AG04450 (cell line): Measurements from ENCODE around the gene CDC42BPB. TPM values are rescaled to one million over a fixed set of nuclear protein-coding genes. Genes with fewer than 3 reads are reported as not detected.

Experiments
- CTCF ChIA-PET: fragments of 300-600, 350-600 bp; formaldehyde crosslinking; extraction: SDS; loops from one replicate; lab custom pipeline; 2022; ENCODE audit warnings: antibody characterized with exemption, inconsistent platforms; lab: Charles Lee
- POLR2A ChIA-PET: fragments of 350-600 bp; formaldehyde crosslinking; extraction: SDS; loops from one replicate; lab custom pipeline; 2021; ENCODE audit warnings: antibody characterized with exemption, inconsistent platforms; lab: Yijun Ruan, JAX
- DNase-seq: peaks from one replicate; pipeline ENCODE4 v3.0.0-alpha.2; 2011; ENCODE audit warnings: low read depth, low spot score
- H3K27ac ChIP-seq: one replicate; pipeline ENCODE4 v1.5.1; 2012; ENCODE audit warnings: low read depth, low read length, control low read depth
- H3K27me3 ChIP-seq: one replicate; pipeline ENCODE4 v1.6.0; 2012; ENCODE audit warnings: low read length; ENCODE audit not compliant: control insufficient read depth, insufficient read depth
- H3K4me3 ChIP-seq: 2 replicates; pipeline ENCODE4 v1.5.1; 2011; ENCODE audit warnings: mild to moderate bottlenecking, low read depth, low read length, control low read depth
- H3K9me3 ChIP-seq: 2 replicates; pipeline ENCODE4 v1.5.1; 2012; ENCODE audit warnings: low read length; ENCODE audit not compliant: control insufficient read depth, insufficient read depth
- polyA plus RNA-seq: library from polyadenylated mRNA; depleted of rRNA; stranded (reverse); fragments of >200 nt; gene quantifications from 2 replicates; pipeline ENCODE4 v1.2.3, GENCODE V29; 2011
- TF ChIP-seq, protein P1 (sequence below): IDR thresholded peaks from 2 replicates; pipeline ENCODE4 v1.5.1; 2011; ENCODE audit warnings: low read depth, low read length, control low read depth, inconsistent platforms

CDC42BPB gene
- polyA plus RNA-seq, 1 experiment = 57.0 TPM

DNA sequence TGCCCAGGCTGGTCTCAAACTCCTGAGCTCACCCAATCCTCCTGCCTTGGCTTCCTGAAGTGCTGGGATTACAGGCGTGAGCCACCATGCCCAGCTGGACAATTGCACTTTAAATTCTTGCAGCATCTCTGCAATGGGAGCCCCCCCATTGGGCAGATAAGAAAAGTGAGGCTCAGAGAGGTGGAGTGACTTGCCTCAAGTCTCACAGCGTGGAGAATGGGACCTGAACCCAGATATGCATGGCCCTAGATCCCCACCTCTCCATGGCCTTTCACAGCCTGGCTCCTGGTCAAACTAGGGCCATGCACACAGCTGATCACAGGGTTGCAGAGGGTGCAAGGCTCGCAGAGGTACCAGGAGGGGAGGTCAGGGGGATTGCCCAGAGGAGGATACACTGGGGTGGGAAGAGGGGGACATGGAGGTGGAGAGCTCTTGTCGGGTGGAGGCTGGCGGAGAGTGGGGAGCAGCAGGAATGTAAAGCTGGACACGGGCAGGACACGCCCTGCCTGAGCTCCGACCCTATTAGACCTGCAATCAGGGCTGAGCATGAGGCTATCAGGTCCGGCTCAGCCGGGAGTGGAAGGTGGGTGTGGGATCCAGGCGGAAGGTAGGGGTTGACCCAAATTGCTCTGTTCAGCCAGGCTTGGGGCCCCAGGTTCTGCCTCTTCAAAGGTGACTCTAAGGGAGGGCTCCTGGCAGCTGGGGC lies 44.1 kb upstream of the CDC42BPB start:
- TF ChIP-seq, protein P1, sequence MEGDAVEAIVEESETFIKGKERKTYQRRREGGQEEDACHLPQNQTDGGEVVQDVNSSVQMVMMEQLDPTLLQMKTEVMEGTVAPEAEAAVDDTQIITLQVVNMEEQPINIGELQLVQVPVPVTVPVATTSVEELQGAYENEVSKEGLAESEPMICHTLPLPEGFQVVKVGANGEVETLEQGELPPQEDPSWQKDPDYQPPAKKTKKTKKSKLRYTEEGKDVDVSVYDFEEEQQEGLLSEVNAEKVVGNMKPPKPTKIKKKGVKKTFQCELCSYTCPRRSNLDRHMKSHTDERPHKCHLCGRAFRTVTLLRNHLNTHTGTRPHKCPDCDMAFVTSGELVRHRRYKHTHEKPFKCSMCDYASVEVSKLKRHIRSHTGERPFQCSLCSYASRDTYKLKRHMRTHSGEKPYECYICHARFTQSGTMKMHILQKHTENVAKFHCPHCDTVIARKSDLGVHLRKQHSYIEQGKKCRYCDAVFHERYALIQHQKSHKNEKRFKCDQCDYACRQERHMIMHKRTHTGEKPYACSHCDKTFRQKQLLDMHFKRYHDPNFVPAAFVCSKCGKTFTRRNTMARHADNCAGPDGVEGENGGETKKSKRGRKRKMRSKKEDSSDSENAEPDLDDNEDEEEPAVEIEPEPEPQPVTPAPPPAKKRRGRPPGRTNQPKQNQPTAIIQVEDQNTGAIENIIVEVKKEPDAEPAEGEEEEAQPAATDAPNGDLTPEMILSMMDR = no peak
- Histone ChIP-seq H3K4me3 (no peak overlapping the region), H3K27ac (no peak overlapping the region), H3K9me3 (no peaks in the 10 kb centered on the region; the same call in 1 of the 2 replicates), H3K27me3 (peaks cover 50% of the 10 kb centered on the region)
- POLR2A ChIA-PET = no interaction called here
- no peak for DNase-seq
- CTCF ChIA-PET = no interaction called here

- H3K27me3 ChIP-seq = peaks cover 50% of the 10 kb centered on the region
- H3K9me3 ChIP-seq = no peaks in the 10 kb centered on the region; the same call in 1 of the 2 replicates
- no peak for DNase-seq
- CTCF ChIA-PET = no interaction called here
- POLR2A ChIA-PET = no interaction called here
- H3K4me3 ChIP-seq = no peak overlapping the region
- no peak overlapping the region for H3K27ac ChIP-seq
- TF ChIP-seq, protein P1 = no peak
Measured at GRCh38 chr14:103100281-103101121, 43.2 kb upstream of the CDC42BPB start.

DNA sequence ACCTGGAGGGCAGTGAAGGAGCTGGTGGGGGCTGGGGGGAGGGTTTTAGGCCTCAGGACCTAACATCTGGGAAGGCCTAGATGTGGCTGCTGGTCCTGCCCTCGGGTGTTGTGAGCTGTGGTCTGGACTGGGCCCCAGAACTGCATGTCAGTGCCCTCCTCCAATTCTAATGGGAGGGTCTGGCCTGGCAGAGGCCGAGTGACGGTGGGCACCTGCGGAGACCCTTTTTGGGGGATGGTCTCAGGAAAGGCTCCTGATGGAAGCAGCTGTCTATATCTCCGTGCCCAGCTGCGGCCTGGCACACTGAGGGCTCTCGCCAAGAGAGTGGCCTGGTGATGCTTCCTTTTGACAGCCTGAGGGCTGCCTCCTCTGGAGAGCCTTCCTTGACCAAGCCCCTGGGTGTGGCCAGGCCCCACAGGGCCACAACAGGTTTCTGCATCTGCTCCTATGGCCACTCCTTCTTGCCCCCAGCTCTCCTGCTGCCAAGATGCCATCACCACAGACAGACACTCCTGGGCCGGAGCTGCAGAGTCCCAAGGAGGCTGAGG lies 42.5 kb upstream of the CDC42BPB start:
- TF ChIP-seq, protein P1 = no peak
- H3K4me3 ChIP-seq = no peak overlapping the region
- DNase-seq = no peak
- no peak overlapping the region for H3K27ac ChIP-seq
- ChIA-PET POLR2A (no interaction called here), CTCF (no interaction called here)
- peaks cover 51% of the 10 kb centered on the region for H3K27me3 ChIP-seq
- peaks cover 5% of the 10 kb centered on the region; the same call in 1 of the 2 replicates for H3K9me3 ChIP-seq

- POLR2A ChIA-PET = no interaction called here
Measured at GRCh38 chr14:103099081-103099732, 41.9 kb upstream of the CDC42BPB start.

More at GRCh38 chr14:103099081-103099732, 41.9 kb upstream of the CDC42BPB start:
- TF ChIP-seq, protein P1 = no peak
- no peak for DNase-seq
- CTCF ChIA-PET = no interaction called here
- Histone ChIP-seq H3K27ac (no peak overlapping the region), H3K27me3 (peaks cover 45% of the 10 kb centered on the region), H3K9me3 (peaks cover 5% of the 10 kb centered on the region; the same call in 1 of the 2 replicates), H3K4me3 (no peak overlapping the region)
